HG03571 (cell line): ENCODE results near the gene MRGPRX1.
"Not testable (repeated sequence)": the region's sequence is repeated elsewhere in the genome, so short reads cannot be mapped to it uniquely, and the experiment has no call there.

Experiments
- ATAC-seq: cut with Tn5 transposase; IDR thresholded peaks from one replicate; pipeline ENCODE4 v1.9.1; 2021; ENCODE audit not compliant: unreplicated experiment

The MRGPRX1 gene

DNA sequence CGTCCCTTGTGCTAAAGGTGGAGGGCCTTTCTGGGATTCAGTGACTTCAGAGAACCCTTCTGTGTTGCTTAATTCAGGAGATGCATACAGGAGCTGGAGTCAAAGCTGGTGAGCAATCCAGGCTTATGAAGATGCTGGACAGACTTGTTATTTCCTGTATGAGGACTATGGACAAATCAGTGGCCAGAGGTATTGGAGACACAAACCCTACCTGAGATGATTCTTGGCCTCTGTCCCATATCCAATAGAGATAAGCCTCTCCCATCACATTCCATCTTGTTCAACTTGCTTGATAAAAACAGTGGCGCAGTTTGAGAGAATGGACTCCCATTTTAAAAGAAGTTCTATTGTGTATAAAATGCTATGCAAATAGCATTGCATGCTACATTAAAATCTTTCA is at the start of gene MRGPRX1:
MRGPRX1 (minus strand) TSS at position 101 of the 400 bp plus-strand sequence. CDS start 4,630 bp downstream, outside the sequence.
- ATAC-seq = no peak

DNA sequence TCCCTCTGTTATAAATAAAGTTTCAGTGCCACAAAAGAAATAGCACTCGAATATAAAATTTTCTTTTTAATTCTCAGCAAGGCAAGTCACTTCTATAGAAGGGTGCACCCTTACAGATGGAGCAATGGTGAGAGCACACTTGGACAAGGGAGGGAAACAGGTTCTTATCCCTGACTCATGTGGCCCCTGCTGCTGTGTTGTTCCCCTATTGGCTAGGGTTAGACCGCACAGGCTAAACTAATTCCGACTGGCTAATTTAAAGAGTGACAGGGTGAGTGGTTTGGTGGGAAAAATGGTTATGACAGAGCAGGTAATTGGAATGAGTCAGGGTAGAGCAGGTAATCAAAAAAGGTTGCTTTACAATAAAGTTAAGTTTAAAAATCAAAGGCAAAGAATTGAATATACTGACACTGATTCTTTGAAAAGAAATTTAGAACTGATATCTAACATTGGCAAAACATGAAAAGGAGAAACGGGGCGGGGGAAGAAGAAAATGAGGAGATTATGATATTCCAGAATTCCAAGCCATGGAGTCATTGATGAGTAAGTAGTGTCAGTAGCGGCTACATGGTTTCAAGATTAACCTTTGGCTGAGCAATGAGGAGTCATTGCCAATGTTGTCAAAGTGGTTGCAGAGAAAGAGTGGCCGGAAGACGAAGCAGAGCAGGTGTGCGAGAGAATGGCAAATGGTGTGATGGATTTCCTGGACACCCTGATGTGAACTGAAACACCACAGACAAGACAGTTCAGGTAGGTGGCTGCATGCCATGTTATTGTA is 48.4 kb upstream of the MRGPRX1 start:
- ATAC-seq = no peak

DNA sequence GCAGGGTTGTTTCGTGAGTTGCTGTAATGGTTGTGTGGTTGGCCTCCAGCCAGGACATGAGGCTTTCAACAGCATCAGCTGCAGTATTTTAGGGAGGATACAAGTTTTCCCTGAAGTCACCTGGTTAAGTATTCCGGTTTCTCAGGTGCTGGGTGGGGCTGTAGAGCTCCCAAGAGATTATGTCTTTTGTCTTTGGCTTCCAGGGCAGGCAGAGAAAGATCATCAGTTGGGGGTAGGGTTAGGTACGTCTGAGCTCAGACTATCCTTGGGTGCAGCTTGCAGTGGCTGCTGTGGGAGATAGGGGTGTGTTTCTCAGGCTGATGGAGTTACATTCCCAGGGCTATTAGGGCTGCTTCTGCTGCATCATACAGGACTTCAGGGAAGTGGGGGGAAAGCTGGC is 47.5 kb upstream of the MRGPRX1 start:
- ATAC-seq = no peak

DNA sequence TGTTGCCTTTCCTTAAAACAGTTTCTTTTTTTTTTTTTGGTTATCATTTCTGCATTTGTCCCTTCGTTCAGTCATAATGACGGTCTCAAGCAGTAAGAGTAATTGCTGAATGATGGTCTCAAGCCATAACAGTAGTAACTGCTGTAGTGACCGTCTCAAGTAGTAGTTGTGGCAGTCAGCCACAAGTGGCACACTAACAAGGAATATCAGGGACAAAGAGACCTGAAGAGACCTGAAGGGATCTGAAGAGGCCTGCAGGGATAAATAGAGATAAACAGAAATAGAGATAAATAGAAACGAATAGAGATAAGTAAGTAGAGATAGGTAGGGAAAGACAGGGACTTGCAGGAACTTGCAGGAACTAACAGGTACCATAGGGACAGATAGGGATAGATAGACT is 42.7 kb upstream of the MRGPRX1 start:
- ATAC-seq = no peak

DNA sequence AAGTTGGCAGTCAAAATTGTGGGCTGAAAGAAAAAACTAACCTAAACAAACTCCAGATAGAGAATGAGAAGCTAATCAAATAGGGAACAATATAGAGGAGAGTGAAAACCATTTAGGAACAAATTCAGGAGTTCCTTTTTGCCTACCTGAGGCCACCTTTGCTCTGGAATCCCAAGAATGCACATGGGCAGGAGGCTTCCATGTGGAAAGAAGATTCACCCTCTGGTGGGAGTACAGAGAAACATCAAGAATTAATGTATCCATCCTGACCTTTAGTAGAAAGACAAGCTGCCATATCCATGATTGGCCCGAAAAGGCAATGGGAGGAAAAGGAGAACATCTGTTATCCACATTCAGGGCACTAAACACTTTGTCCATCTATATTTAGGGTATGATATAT is 35.0 kb upstream of the MRGPRX1 start:
- ATAC-seq = no peak

DNA sequence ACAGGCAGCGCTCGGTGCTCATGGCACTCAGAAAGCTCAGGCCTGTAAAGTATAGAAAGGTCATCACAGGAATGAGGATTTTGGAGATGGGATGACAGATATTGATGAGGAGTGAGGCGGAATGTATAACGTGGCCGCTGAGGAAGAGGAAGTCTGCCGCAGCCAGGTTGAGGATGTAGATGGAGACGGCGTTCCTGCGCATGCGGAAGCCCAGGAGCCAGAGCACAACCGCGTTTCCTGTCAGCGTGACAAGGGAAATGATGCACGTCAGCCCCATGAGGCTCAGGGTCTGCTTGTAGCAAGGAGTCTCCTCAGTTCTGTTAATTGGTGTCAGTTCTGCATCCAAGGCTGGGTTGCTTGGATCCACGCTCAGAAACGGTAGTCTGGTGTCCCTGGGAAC is 33.1 kb upstream of the MRGPRX1 start:
- no peak for ATAC-seq

DNA sequence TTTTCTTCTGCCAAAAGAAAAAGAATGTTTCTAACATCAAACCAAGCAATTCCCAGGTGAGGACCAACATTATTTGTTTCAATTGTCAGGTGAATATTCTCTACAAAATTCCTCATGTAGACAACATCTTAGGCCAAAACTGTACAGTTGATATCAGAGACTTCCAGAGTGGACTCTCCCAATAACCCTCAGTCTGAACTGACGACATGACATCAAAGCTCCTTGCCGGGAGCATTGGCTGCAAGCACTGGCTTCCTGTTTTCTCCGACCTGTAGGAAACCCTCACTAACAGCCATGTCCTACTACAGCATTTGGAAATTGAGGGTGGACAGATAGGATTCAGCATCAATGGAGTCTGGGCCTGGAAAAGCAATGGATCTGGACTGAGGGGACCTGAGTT is 30.5 kb upstream of the MRGPRX1 start:
- no peak for ATAC-seq

DNA sequence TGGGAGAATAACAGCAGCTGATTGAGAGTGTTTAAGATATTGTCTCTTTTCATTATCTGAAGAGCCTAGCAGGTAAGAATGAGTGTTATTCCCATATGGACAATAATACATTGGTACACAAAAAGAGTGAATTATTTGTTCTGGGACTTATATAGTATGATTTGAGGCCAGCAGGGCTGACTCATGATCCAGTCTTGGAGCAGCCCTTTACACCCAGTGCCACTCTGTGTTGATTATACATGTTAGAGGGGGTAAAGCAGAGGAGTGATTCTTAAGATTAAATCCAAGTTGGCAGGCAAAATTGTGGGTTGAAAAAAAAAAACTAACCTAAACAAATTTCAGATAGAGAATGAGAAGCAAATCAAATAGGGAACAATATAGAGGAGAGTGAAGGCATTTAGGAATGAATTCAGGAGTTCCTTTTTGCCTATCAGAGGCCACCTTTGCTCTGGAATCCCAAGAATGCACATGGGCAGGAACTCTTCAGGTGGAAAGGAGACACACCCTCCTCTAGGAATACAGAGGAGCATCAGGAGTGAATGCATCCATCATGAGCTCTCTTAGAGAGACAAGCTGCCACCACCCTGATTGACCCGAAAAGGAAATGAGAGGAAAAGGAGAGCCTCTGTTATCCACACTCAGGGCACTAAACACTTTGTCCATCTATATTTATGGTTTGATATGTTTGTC is 19.2 kb upstream of the MRGPRX1 start:
- no peak for ATAC-seq

DNA sequence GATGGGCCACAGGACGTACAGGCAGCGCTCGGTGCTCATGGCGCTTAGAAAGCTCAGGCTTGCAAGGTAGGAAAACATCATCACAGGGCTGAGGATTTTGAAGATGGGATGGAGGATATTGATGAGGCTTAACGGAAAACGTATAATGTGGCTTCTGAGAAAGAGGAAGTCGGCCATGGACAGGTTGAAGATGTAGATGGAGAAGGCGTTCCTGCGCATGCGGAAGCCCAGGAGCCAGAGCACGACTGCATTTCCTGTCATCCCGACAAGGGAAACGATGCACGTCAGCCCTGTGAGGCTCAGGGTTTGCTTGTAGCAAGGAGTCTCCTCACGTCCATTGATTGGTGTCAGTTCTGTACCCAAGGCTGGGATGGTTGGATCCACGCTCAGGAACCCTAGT is 17.4 kb upstream of the MRGPRX1 start:
- ATAC-seq = no peak

DNA sequence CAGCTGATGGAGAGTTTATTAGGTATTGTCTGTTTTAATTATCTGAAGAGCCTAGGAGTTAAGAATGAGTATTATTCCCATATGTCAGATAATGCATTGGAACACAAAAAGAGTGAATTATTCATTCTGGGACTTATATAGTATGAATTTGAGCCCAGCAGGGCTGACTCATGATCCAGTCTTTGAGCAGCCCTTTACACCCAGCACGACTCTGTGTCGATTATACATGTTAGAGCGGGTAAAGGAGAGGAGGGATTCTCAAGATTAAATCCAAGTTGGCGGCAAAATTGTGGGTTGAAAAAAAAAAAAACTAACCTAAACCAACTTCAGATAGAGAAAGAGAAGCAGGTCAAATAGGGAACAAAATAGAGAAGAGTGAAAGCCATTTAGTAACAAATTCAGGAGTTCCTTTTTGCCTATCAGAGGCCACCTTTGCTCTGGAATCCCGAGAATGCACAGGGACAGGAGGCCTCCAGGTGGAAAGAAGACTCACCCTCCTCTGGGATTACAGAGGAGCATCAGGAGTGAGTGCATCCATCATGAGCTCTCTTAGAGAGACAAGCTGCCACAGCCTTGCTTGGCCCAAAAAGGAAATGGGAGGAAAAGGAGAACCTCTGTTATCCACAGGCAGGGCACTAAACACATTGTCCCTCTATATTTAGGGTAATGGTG is 3.1 kb downstream of the MRGPRX1 start:
- ATAC-seq = no peak

DNA sequence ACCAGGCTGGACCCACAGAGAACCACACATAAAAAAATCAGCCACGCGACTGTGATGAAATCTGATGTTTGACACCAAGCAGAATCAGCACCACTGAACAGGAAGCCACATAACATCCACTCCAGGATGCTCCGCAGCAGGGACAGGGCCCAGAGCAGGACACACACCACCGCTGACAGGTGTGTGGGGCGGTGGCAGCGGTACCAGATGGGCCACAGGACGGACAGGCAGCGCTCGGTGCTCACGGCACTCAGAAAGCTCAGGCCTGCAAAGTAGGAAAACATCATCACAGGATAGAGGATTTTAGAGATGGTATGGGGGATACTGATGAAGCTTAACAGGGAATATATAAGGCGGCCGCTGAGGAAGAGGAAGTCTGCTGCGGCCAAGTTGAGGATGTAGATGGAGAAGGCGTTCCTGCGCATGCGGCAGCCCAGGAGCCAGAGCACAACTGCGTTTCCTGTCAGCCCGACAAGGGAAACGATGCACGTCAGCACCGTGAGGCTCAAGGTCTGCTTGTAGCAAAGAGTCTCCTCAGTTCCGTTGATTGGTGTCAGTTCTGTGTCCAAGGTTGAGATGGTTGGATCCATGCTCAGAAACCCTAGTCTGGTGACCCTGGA is 4.9 kb downstream of the MRGPRX1 start:
- ATAC-seq = no peak

DNA sequence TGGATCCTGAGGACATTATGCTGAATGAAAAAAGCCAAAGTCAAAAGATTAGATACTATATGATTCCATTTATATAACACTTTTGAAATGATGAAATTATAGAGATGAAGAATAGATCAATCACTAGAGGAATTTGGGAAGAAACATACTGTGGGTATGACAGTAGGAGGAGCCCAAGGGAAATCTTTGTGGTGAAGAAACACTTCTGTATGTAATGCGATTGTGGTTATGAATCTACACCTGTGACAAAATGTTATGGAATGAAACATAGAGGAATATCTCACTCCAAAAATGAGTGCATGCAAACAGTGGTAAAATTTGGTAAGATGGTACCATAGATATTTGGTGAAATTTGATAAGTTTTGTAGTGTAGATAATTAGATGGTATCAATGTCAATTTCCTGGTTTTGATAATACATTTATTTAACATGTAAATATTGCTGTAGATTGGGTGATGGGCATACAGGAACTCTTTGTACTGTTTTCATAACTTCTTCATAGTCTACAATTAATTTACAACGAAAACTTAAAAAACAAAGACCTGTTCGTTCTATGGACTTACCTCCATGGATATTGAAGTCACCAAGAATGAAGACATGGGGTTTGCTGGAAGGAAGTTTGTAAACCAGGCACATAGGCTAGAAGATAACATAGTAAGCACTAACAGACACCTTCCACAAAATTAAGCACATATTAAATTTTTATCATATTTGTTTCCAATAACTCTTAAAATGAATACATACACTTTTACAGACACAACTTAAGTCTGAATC is 11.5 kb downstream of the MRGPRX1 start:
- no peak for ATAC-seq

DNA sequence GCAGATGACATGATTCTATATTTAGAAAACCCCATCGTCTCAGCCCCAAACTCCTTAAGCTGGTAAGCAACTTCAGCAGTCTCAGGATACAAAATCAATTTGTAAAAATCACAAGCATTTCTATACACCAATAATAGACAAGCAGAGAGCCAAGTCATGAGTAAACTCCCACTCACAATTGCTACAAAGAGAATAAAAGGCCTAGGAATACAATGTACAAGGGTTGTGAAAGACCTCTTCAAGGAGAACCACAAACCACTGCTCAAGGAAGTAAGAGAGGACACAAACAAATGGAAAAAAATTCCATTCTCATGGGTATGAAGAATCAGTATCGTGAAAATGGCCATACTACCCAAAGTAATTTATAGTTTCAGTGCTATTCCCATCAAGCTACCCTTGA is 13.8 kb downstream of the MRGPRX1 start:
- not testable (repeated sequence) for ATAC-seq

DNA sequence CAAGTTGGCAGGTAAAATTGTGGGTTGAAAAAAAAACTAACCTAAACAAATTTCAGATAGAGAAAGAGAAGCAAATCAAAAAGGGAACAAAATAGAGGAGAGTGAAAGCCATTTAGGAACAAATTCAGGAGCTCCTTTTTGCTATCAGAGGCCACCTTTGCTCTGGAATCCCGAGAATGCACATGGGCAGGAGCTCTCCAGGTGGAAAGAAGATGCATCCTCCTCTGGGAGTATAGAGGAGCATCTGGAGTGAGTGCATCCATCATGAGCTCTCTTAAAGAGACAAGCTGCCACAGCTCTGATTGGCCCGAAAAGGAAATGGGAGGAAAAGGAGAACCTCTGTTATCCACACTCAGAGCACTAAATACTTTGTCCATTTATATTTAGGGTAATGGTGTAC is 26.3 kb downstream of the MRGPRX1 start:
- ATAC-seq = no peak

DNA sequence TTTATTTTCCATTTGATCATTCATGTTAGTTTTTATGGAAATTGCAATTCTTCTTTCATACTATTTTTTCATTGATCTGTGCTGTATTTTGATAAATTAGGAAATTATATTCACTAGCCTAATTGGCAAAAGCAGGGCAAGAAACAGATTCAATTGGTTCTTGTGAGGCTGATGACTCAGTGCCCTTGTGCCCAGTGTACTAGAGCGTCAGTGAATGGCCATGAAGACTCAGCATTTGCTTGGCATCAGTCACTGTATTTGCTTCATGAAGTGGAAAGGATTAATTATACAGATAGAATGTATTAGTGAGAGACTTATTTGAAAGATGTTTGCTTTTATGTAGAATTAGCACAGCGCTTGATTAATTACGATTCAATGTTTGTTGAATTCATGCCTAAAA is 31.8 kb downstream of the MRGPRX1 start:
- ATAC-seq = no peak

DNA sequence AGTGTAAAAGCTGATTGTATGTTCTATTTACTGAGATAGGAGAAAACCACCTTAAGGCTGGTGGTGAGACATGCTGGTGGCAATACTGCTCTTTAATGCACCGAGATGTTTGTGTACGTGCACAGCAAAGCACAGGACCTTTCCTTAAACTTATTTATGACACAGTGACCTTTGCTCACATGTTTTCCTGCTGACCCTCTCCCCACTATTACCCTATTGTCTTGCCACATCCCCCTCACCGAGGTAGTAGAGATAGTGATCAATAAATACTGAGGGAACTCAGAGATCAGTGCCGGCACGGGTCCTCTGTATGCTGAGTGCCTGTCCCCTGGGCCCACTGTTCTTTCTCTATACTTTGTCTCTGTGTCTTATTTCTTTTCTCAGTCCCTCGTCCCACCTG is 38.6 kb downstream of the MRGPRX1 start:
- ATAC-seq = not testable (repeated sequence)

DNA sequence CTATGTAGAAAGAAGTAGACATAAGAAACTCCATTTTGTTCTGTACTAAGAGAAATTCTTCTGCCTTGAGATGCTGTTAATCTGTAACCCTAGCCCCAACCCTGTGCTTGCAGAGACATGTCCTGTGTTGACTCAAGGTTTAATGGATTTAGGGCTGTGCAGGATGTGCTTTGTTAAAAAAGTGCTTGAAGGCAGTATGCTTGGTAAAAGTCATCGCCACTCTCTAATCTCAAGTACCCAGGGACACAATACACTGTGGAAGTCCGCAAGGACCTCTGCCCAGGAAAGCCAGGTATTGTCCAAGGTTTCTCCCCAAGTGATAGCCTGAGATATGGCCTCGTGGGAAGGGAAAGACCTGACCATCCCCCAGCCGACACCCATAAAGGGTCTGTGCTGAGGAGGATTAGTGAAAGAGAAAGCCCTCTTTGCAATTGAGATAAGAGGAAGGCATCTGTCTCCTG is 39.0 kb downstream of the MRGPRX1 start:
- not testable (repeated sequence) for ATAC-seq

DNA sequence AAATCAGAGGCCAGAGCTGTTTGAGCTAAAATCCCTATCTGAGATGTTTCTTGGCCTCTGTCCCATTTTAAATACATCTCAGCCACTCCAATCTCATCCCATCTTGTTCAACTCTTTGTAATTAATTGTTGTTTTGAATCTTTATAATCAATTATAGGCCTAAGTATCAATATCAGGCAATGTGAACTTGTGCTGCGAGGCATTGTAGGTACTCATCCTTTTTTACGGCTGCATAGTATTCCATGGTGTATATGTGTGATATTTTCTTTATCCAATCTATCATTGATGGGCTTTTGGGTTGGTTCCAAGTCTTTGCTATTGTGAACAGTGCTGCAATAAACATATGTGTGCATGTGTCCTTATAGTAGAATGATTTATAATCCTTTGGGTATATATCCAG is 47.5 kb downstream of the MRGPRX1 start:
- not testable (repeated sequence) for ATAC-seq

DNA sequence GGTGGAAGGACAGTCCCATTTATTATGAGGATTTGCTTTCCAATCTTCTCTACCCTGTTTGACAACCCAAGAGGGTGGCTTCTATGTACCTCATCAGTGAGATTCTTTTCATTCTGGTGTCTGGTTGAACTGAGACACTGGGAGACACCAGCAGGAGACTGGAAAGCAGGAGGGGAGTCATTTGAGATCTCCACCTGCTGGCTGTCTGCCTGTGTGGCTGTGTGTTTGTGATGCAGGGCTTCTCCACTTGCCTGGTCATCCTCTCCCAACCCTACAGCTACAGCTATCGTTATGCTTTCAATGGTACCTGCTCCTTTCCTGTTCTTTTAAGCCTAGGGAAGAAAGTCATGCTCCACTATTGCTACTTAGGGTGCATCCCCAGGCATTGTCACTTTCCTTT is 48.6 kb downstream of the MRGPRX1 start:
- no peak for ATAC-seq
